H9 (cell line): ENCODE data around the gene RPL21. TPM values are rescaled to one million over a fixed set of nuclear protein-coding genes. Genes with fewer than 3 reads are reported as not detected.

Experiments used
- DNase-seq: peaks from one replicate; pipeline ENCODE4 v3.0.0-alpha.2; 2017
- H2AFZ ChIP-seq: one replicate; pipeline ENCODE4 v1.6.1; 2013; ENCODE audit warnings: mild to moderate bottlenecking, low read length, control low read depth, moderate library complexity
- H2AK5ac ChIP-seq: 2 replicates; pipeline ENCODE4 v1.6.1; 2013; ENCODE audit warnings: low read length, control low read depth, mixed read lengths; ENCODE audit not compliant: insufficient read length
- H2BK120ac ChIP-seq: one replicate; pipeline ENCODE4 v1.6.1; 2013; ENCODE audit warnings: low read depth, mild to moderate bottlenecking, low read length, control low read depth, inconsistent platforms; ENCODE audit not compliant: poor library complexity, severe bottlenecking
- H2BK12ac ChIP-seq: 2 replicates; pipeline ENCODE4 v1.6.1; 2013; ENCODE audit warnings: low read length, control low read depth, mixed read lengths, low read depth; ENCODE audit not compliant: insufficient read length
- H2BK15ac ChIP-seq: 2 replicates; pipeline ENCODE4 v1.6.1; 2013; ENCODE audit warnings: low read depth, low read length, control low read depth
- H2BK20ac ChIP-seq: one replicate; pipeline ENCODE4 v1.6.1; 2013; ENCODE audit warnings: low read depth, mild to moderate bottlenecking, low read length, control low read depth, inconsistent platforms; ENCODE audit not compliant: poor library complexity, severe bottlenecking
- H2BK5ac ChIP-seq: 2 replicates; pipeline ENCODE4 v1.6.1; 2013; ENCODE audit warnings: low read length, control low read depth, mixed read lengths; ENCODE audit not compliant: insufficient read length
- H3K14ac ChIP-seq: 2 replicates; pipeline ENCODE4 v1.6.1; 2013; ENCODE audit warnings: low read length, control low read depth; ENCODE audit not compliant: insufficient read depth
- H3K18ac ChIP-seq: 2 replicates; pipeline ENCODE4 v1.6.1; 2013; ENCODE audit warnings: low read depth, mild to moderate bottlenecking, mixed read lengths, low read length, control low read depth; ENCODE audit not compliant: insufficient read length
- H3K23ac ChIP-seq: 2 replicates; pipeline ENCODE4 v1.6.1; 2013; ENCODE audit warnings: low read length, control low read depth, mixed read lengths, low read depth; ENCODE audit not compliant: insufficient read length
- H3K23me2 ChIP-seq: 2 replicates; pipeline ENCODE4 v1.6.1; 2013; ENCODE audit warnings: low read depth, mild to moderate bottlenecking, mixed read lengths, low read length, control low read depth; ENCODE audit not compliant: insufficient read length, poor library complexity, severe bottlenecking
- H3K27ac ChIP-seq: 2 replicates; pipeline ENCODE4 v1.5.1; 2013; ENCODE audit warnings: low read length, control low read depth, mixed read lengths, low read depth; ENCODE audit not compliant: insufficient read length
- H3K27me3 ChIP-seq: 2 replicates; pipeline ENCODE4 v1.6.1; 2013; ENCODE audit warnings: low read length, control low read depth, inconsistent platforms; ENCODE audit not compliant: insufficient read depth
- H3K4ac ChIP-seq: 2 replicates; pipeline ENCODE4 v1.6.1; 2013; ENCODE audit warnings: low read depth, mild to moderate bottlenecking, control low read depth, inconsistent platforms, low read length, moderate library complexity
- H3K4me1 ChIP-seq: 2 replicates; pipeline ENCODE4 v1.6.1; 2013; ENCODE audit warnings: low read length, control low read depth, inconsistent platforms; ENCODE audit not compliant: insufficient read depth
- H3K4me2 ChIP-seq: 2 replicates; pipeline ENCODE4 v1.6.1; 2013; ENCODE audit warnings: low read length, control low read depth, mixed read lengths; ENCODE audit not compliant: insufficient read length, insufficient read depth
- H3K56ac ChIP-seq: 2 replicates; pipeline ENCODE4 v1.6.1; 2013; ENCODE audit warnings: low read depth, mild to moderate bottlenecking, mixed read lengths, low read length, control low read depth; ENCODE audit not compliant: insufficient read length
- H3K79me1 ChIP-seq: 2 replicates; pipeline ENCODE4 v1.6.1; 2013; ENCODE audit warnings: low read depth, mild to moderate bottlenecking, moderate library complexity, low read length, control low read depth, inconsistent platforms; ENCODE audit not compliant: insufficient read depth, poor library complexity, severe bottlenecking
- H3K79me2 ChIP-seq: 2 replicates; pipeline ENCODE4 v1.6.1; 2013; ENCODE audit warnings: low read length, control low read depth, inconsistent platforms; ENCODE audit not compliant: insufficient read depth
- H3K9ac ChIP-seq: 2 replicates; pipeline ENCODE4 v1.6.1; 2013; ENCODE audit warnings: low read length, control low read depth, mixed read lengths; ENCODE audit not compliant: insufficient read length; ENCODE audit errors: extremely low read depth
- H3K9me3 ChIP-seq: one replicate; pipeline ENCODE4 v1.6.1; 2013; ENCODE audit warnings: low read depth, low read length, inconsistent platforms; ENCODE audit not compliant: control insufficient read depth
- H3T11ph ChIP-seq: one replicate; pipeline ENCODE4 v1.6.1; 2013; ENCODE audit warnings: mild to moderate bottlenecking, low read length, control low read depth, inconsistent platforms
- H4K20me1 ChIP-seq: one replicate; pipeline ENCODE4 v1.6.1; 2013; ENCODE audit not compliant: control insufficient read depth, insufficient read length, insufficient read depth
- H4K5ac ChIP-seq: 2 replicates; pipeline ENCODE4 v1.6.1; 2013; ENCODE audit warnings: low read depth, mild to moderate bottlenecking, mixed read lengths, low read length, control low read depth; ENCODE audit not compliant: insufficient read length
- H4K8ac ChIP-seq: replicated peaks from 2 replicates; pipeline ENCODE4 v1.6.1; 2013; ENCODE audit warnings: low read length, control low read depth, mixed read lengths, low read depth; ENCODE audit not compliant: insufficient read length
- H4K91ac ChIP-seq: 2 replicates; pipeline ENCODE4 v1.6.1; 2013; ENCODE audit warnings: low read depth, mild to moderate bottlenecking, moderate library complexity, mixed read lengths, low read length, control low read depth; ENCODE audit not compliant: insufficient read length
- H3K27ac Mint-ChIP-seq, 3 experiments: 2 replicates in 2 of 3; 3 replicates in 1 of 3; pipeline ENCODE4 v1.8.0; 2020 to 2021; ENCODE audit warnings: mixed read lengths in 3 of 3, mild to moderate bottlenecking in 1 of 3, moderate library complexity in 1 of 3
- H3K27me3 Mint-ChIP-seq: 2 replicates; pipeline ENCODE4 v1.8.0; 2021; ENCODE audit warnings: low read depth, mild to moderate bottlenecking, moderate library complexity, mixed read lengths
- H3K36me3 Mint-ChIP-seq, 3 experiments: 2 replicates in 2 of 3; 3 replicates in 1 of 3; pipeline ENCODE4 v1.8.0; 2020 to 2021; ENCODE audit warnings: low read depth in 3 of 3, mixed read lengths in 3 of 3; ENCODE audit not compliant: insufficient read depth in 1 of 3
- H3K4me1 Mint-ChIP-seq, 2 experiments: 2 replicates each; pipeline ENCODE4 v1.8.0; 2020; ENCODE audit warnings: mixed read lengths in 2 of 2
- H3K4me3 Mint-ChIP-seq, 2 experiments: 2 replicates in 1 of 2; 3 replicates in 1 of 2; pipeline ENCODE4 v1.8.0; 2020 to 2021; ENCODE audit warnings: mild to moderate bottlenecking in 2 of 2, mixed read lengths in 2 of 2, moderate library complexity in 1 of 2
- H3K9me3 Mint-ChIP-seq, 2 experiments: 2 replicates in 1 of 2; 3 replicates in 1 of 2; pipeline ENCODE4 v1.8.0; 2020; ENCODE audit warnings: mild to moderate bottlenecking in 2 of 2, mixed read lengths in 2 of 2, moderate library complexity in 1 of 2
- WGBS: extraction: QIAGEN DNeasy Blood & Tissue Kit; methylation state at CpG from one replicate; pipeline ENCODE4 v1.1.7; 2013; ENCODE audit warnings: missing lambda C conversion rate, low lambda C conversion rate, mixed read lengths; ENCODE audit not compliant: insufficient read length; ENCODE audit errors: extremely low coverage; 5-methylcytosine and 5-hydroxymethylcytosine counted together
- total RNA-seq: library from RNA; stranded (reverse); gene quantifications from 2 replicates; pipeline ENCODE4 v1.2.1, GENCODE V29; 2021
- TF ChIP-seq, protein P1 (sequence below): fragments of 200-600 bp; sonication (generic); conservative IDR thresholded peaks from 3 replicates; pipeline ENCODE4 v1.8.0; 2021; ENCODE audit warnings: antibody characterized with exemption, mild to moderate bottlenecking

RPL21 gene
- total RNA-seq, 1 experiment from 2014 or later, result 1,099 TPM

DNA sequence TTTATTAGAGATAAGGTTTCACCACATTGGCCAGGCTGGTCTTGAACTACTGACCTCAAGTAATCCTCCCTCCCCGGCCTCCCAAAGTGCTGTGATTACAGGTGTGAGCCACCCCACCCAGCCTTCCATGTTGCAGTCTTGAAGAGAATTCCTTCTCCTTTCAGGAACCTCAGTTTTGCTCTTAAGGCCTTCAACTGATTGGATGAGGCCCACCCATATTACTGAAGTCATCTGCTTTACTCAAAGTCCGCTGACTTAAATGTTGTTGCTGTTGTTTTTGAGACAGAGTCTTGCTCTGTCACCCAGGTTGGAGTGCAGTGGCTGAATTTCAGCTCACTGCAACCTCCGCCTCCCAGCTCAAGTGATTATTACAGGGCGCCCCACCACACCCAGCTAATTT, 52.7 kb downstream of the RPL21 start:
- Histone ChIP-seq H2AFZ (no peak overlapping the region), H3K18ac (no peak overlapping the region), H3K23ac (no peak overlapping the region), H3K79me1 (no peaks in the 10 kb centered on the region), H2BK12ac (no peak overlapping the region), H3K56ac (no peak overlapping the region), H3K4me1 (no peaks in the 10 kb centered on the region), H3K23me2 (no peaks in the 10 kb centered on the region), H3K79me2 (no peaks in the 10 kb centered on the region), H4K5ac (no peak overlapping the region), H3T11ph (no peak overlapping the region), H4K91ac (no peak overlapping the region), H2BK15ac (no peak overlapping the region), H3K14ac (no peak overlapping the region), H3K9ac (no peak overlapping the region), H3K4me2 (no peak overlapping the region), H3K27ac (no peak overlapping the region), H4K20me1 (no peaks in the 10 kb centered on the region), H3K4ac (no peak overlapping the region), H2BK20ac (no peak overlapping the region), H3K27me3 (no peaks in the 10 kb centered on the region), H2BK120ac (no peak overlapping the region), H2BK5ac (no peak overlapping the region), H4K8ac (no peak overlapping the region), H3K9me3 (no peaks in the 10 kb centered on the region), H2AK5ac (no peak overlapping the region)
- WGBS, result no CpG with 5 or more reads among the region's 4 CpGs
- H3K27ac Mint-ChIP-seq, result no peak overlapping the region
- TF ChIP-seq, protein P1, sequence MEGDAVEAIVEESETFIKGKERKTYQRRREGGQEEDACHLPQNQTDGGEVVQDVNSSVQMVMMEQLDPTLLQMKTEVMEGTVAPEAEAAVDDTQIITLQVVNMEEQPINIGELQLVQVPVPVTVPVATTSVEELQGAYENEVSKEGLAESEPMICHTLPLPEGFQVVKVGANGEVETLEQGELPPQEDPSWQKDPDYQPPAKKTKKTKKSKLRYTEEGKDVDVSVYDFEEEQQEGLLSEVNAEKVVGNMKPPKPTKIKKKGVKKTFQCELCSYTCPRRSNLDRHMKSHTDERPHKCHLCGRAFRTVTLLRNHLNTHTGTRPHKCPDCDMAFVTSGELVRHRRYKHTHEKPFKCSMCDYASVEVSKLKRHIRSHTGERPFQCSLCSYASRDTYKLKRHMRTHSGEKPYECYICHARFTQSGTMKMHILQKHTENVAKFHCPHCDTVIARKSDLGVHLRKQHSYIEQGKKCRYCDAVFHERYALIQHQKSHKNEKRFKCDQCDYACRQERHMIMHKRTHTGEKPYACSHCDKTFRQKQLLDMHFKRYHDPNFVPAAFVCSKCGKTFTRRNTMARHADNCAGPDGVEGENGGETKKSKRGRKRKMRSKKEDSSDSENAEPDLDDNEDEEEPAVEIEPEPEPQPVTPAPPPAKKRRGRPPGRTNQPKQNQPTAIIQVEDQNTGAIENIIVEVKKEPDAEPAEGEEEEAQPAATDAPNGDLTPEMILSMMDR, result no peak
- no peaks in the 10 kb centered on the region for H3K27me3 Mint-ChIP-seq
- no peak for DNase-seq
- no peaks in the 10 kb centered on the region; a peak in 1 of 7 replicates for H3K36me3 Mint-ChIP-seq
- H3K4me3 Mint-ChIP-seq, result no peak overlapping the region
- H3K9me3 Mint-ChIP-seq, result peaks cover 0 to 6% of the 10 kb centered on the region in 2 experiments; a peak in 2 of 5 replicates
- no peaks in the 10 kb centered on the region for H3K4me1 Mint-ChIP-seq
